DOHH2 (cell line): ENCODE results near the gene TCFL5.

Experiments
- H3F3A ChIP-seq: fragments of 200-600 bp; sonication (generic), shearing (Covaris generic); 2 replicates; pipeline ENCODE4 v1.6.0; 2016; ENCODE audit warnings: antibody characterized with exemption, mild to moderate bottlenecking; ENCODE audit not compliant: control insufficient read depth, insufficient read depth
- H3K27ac ChIP-seq: fragments of 200-600 bp; sonication (generic); 2 replicates; pipeline ENCODE4 v1.5.1; 2014; ENCODE audit warnings: low read depth, mild to moderate bottlenecking, low read length, moderate library complexity
- H3K27me3 ChIP-seq: fragments of 200-600 bp; sonication (generic); 2 replicates; pipeline ENCODE4 v1.6.1; 2014; ENCODE audit warnings: mild to moderate bottlenecking, low read length, mixed read lengths; ENCODE audit not compliant: control insufficient read depth
- H3K36me3 ChIP-seq: fragments of 200-600 bp; sonication (generic); 2 replicates; pipeline ENCODE4 v1.6.1; 2014; ENCODE audit warnings: mild to moderate bottlenecking, low read length, moderate library complexity, mixed read lengths; ENCODE audit not compliant: control insufficient read depth
- H3K4me1 ChIP-seq: fragments of 200-600 bp; sonication (generic); 2 replicates; pipeline ENCODE4 v1.6.1; 2014; ENCODE audit warnings: mild to moderate bottlenecking, low read length, mixed read lengths; ENCODE audit not compliant: control insufficient read depth
- H3K4me2 ChIP-seq: fragments of 200-600 bp; sonication (generic); 2 replicates; pipeline ENCODE4 v1.6.0; 2014; ENCODE audit warnings: mild to moderate bottlenecking, low read length, moderate library complexity
- H3K4me3 ChIP-seq: fragments of 200-600 bp; sonication (generic); 2 replicates; pipeline ENCODE4 v1.5.1; 2014; ENCODE audit warnings: mild to moderate bottlenecking, low read length, mixed read lengths
- H3K79me2 ChIP-seq: fragments of 200-600 bp; sonication (generic); 2 replicates; pipeline ENCODE4 v1.6.1; 2014; ENCODE audit warnings: mild to moderate bottlenecking, low read length, mixed read lengths; ENCODE audit not compliant: control insufficient read depth
- H3K9me2 ChIP-seq: fragments of 200-600 bp; sonication (generic); replicated peaks from 2 replicates; pipeline ENCODE4 v1.6.1; 2014; ENCODE audit warnings: mild to moderate bottlenecking, low read length, mixed read lengths; ENCODE audit not compliant: control insufficient read depth
- H3K9me3 ChIP-seq: fragments of 200-600 bp; sonication (generic); 2 replicates; pipeline ENCODE4 v1.6.1; 2014; ENCODE audit warnings: antibody characterized with exemption, low read length, mixed read lengths; ENCODE audit not compliant: control insufficient read depth, insufficient read depth
- H4K20me1 ChIP-seq: fragments of 200-600 bp; sonication (generic); 2 replicates; pipeline ENCODE4 v1.6.0; 2014; ENCODE audit warnings: low read depth, mild to moderate bottlenecking, antibody characterized with exemption, low read length, moderate library complexity; ENCODE audit not compliant: control insufficient read depth, insufficient read depth
- CTCF ChIP-seq: fragments of 200-600 bp; sonication (generic); IDR thresholded peaks from one replicate; pipeline ENCODE4 v1.5.1; 2014; ENCODE audit warnings: antibody characterized with exemption, mild to moderate bottlenecking, low read depth, low read length; ENCODE audit not compliant: poor library complexity, severe bottlenecking
- EZH2phosphoT487 ChIP-seq: fragments of 200-600 bp; sonication (generic); IDR thresholded peaks from 2 replicates; pipeline ENCODE4 v1.6.1; 2017; ENCODE audit warnings: borderline replicate concordance, mild to moderate bottlenecking, antibody characterized with exemption, low read length, moderate library complexity, mixed read lengths

The TCFL5 gene

GRCh38 chr20:62894261-62894660 lies 32.6 kb upstream of the TCFL5 start:
- Histone ChIP-seq H3K4me3 (no peak overlapping the region), H3K4me2 (no peak overlapping the region), H3K27ac (no peak overlapping the region), H3K79me2 (peaks cover 2% of the 10 kb centered on the region; the same call in 1 of the 2 replicates), H3K9me3 (no peaks in the 10 kb centered on the region), H3K9me2 (no peaks in the 10 kb centered on the region), H3K36me3 (peaks cover 97% of the 10 kb centered on the region), H4K20me1 (no peaks in the 10 kb centered on the region), H3F3A (no peaks in the 10 kb centered on the region; the same call in 1 of the 2 replicates), H3K27me3 (no peaks in the 10 kb centered on the region), H3K4me1 (no peaks in the 10 kb centered on the region)
- no peak for TF ChIP-seq EZH2phosphoT487
- no peak for TF ChIP-seq CTCF

GRCh38 chr20:62893700-62894099 lies 32.1 kb upstream of the TCFL5 start:
- TF ChIP-seq CTCF (peak; percentile 10), EZH2phosphoT487 (no peak)
- Histone ChIP-seq H3K9me2 (no peaks in the 10 kb centered on the region), H3K4me1 (no peaks in the 10 kb centered on the region), H3K27me3 (no peaks in the 10 kb centered on the region), H3K27ac (no peak overlapping the region), H3F3A (no peaks in the 10 kb centered on the region; the same call in 1 of the 2 replicates), H3K4me3 (no peak overlapping the region), H3K4me2 (no peak overlapping the region), H3K36me3 (peaks cover 97% of the 10 kb centered on the region), H3K9me3 (no peaks in the 10 kb centered on the region), H4K20me1 (no peaks in the 10 kb centered on the region), H3K79me2 (no peaks in the 10 kb centered on the region)

GRCh38 chr20:62892348-62893304 lies 31.0 kb upstream of the TCFL5 start:
- no peak overlapping the region for H3K27ac ChIP-seq
- no peak overlapping the region for H3K4me3 ChIP-seq
- H3K36me3 ChIP-seq, result peaks cover 100% of the 10 kb centered on the region
- H4K20me1 ChIP-seq, result no peaks in the 10 kb centered on the region
- H3K4me1 ChIP-seq, result no peaks in the 10 kb centered on the region
- H3K9me3 ChIP-seq, result no peaks in the 10 kb centered on the region
- no peaks in the 10 kb centered on the region; the same call in 1 of the 2 replicates for H3F3A ChIP-seq
- no peaks in the 10 kb centered on the region for H3K79me2 ChIP-seq
- TF ChIP-seq CTCF (no peak), EZH2phosphoT487 (no peak)
- no peak overlapping the region for H3K4me2 ChIP-seq
- no peaks in the 10 kb centered on the region for H3K9me2 ChIP-seq
- no peaks in the 10 kb centered on the region for H3K27me3 ChIP-seq
